LoVo (cell line): ENCODE results near the gene CTAGE1.
"Not testable (repeated sequence)": the region's sequence is repeated elsewhere in the genome, so short reads cannot be mapped to it uniquely, and the experiment has no call there.

ENCODE experiments used
- DNase-seq: peaks from one replicate; pipeline ENCODE4 v3.0.0-alpha.2; 2016; ENCODE audit warnings: low spot score

CTAGE1 gene

GRCh38 chr18:22434973-22435608, 17.4 kb upstream of the CTAGE1 start:
- DNase-seq, result no peak

GRCh38 chr18:22433956-22434355, 16.2 kb upstream of the CTAGE1 start:
- no peak for DNase-seq

GRCh38 chr18:22432657-22433137, 15.0 kb upstream of the CTAGE1 start:
- peak; percentile 81 for DNase-seq

GRCh38 chr18:22429564-22429963, 11.8 kb upstream of the CTAGE1 start:
- DNase-seq, result no peak

- DNase-seq, result no peak
Measured at GRCh38 chr18:22428672-22429071, 11.0 kb upstream of the CTAGE1 start.

- no peak for DNase-seq
Measured at GRCh38 chr18:22427822-22428549, 10.3 kb upstream of the CTAGE1 start.

GRCh38 chr18:22424565-22424963, 6.8 kb upstream of the CTAGE1 start:
- DNase-seq, result no peak

- no peak for DNase-seq
Measured at GRCh38 chr18:22423878-22424564, 6.3 kb upstream of the CTAGE1 start.

- DNase-seq, result no peak
Measured at GRCh38 chr18:22422909-22423548, 5.3 kb upstream of the CTAGE1 start.

GRCh38 chr18:22420652-22421051, 2.9 kb upstream of the CTAGE1 start:
- no peak for DNase-seq

GRCh38 chr18:22412176-22412911, 5.4 kb downstream of the CTAGE1 start:
- DNase-seq, result no peak

- DNase-seq, result no peak
Measured at GRCh38 chr18:22411446-22411845, 6.3 kb downstream of the CTAGE1 start.

GRCh38 chr18:22410126-22410525, 7.6 kb downstream of the CTAGE1 start:
- DNase-seq, result no peak

- DNase-seq, result no peak
Measured at GRCh38 chr18:22409445-22409844, 8.3 kb downstream of the CTAGE1 start.

- DNase-seq, result no peak
Measured at GRCh38 chr18:22408059-22408458, 9.7 kb downstream of the CTAGE1 start.

GRCh38 chr18:22405142-22405541, 12.6 kb downstream of the CTAGE1 start:
- no peak for DNase-seq

- DNase-seq, result no peak
Measured at GRCh38 chr18:22403950-22404349, 13.8 kb downstream of the CTAGE1 start.

- no peak for DNase-seq
Measured at GRCh38 chr18:22399949-22400348, 17.8 kb downstream of the CTAGE1 start.

- DNase-seq, result no peak
Measured at GRCh38 chr18:22398464-22398863, 19.3 kb downstream of the CTAGE1 start.

- no peak for DNase-seq
Measured at GRCh38 chr18:22394428-22394827, 23.3 kb downstream of the CTAGE1 start.

- not testable (repeated sequence) for DNase-seq
Measured at GRCh38 chr18:22393164-22393563, 24.6 kb downstream of the CTAGE1 start.
